HepG2 (cell line): ENCODE data around the gene CCNJL. TPM values are rescaled to one million over a fixed set of nuclear protein-coding genes. Genes with fewer than 3 reads are reported as not detected.

Experiments
- ATAC-seq: fragments of 200-7000 bp; cut with Tn5 transposase; 3 replicates; pipeline ENCODE4 v1.9.1; 2020; ENCODE audit warnings: mild to moderate bottlenecking, moderate library complexity
- BruUV-seq: library from RNA; stranded (reverse); fragments of 400-500 nt; replicated peaks from 2 replicates; lab custom pipeline; 2021; lab: Mats Ljungman, UMichigan
- CTCF ChIA-PET: fragments of 300-600 bp; formaldehyde crosslinking; extraction: SDS; loops from one replicate; lab custom pipeline; 2021; ENCODE audit warnings: low total read pairs, inconsistent platforms, low intra/inter-chr PET ratio; lab: Yijun Ruan, JAX
- POLR2A ChIA-PET: fragments of 350-600 bp; sonication (Branson Sonifier 250); formaldehyde crosslinking; loops from one replicate; lab custom pipeline; 2020; ENCODE audit warnings: antibody characterized with exemption, inconsistent platforms; lab: Yijun Ruan, JAX
- DNase-seq: peaks from one replicate; pipeline ENCODE4 v3.0.0-alpha.2; 2015; ENCODE audit warnings: low spot score
- FAIRE-seq: peaks from 3 replicates; lab custom pipeline; 2011; peaks lifted over from hg19 to GRCh38; lab: Jason Lieb, UNC
- H2AFZ ChIP-seq: one replicate; pipeline ENCODE4 v1.6.1; 2011; ENCODE audit warnings: low read length, inconsistent platforms
- H3K27ac ChIP-seq: fragments of 300-600 bp; 3 replicates; pipeline ENCODE4 v1.8.0; 2011; ENCODE audit warnings: mixed run types, mild to moderate bottlenecking, mixed read lengths, low read length, inconsistent platforms; ENCODE audit not compliant: insufficient read depth; ENCODE audit errors: extremely low read length
- H3K27me3 ChIP-seq, 2 experiments: fragments of 200-600 bp in 1 of 2; 2 replicates in 1 of 2; 3 replicates in 1 of 2; pipeline versions ENCODE4 v1.6.0 to v1.8.0; 2011; ENCODE audit warnings: low read length in 2 of 2, mild to moderate bottlenecking in 2 of 2, moderate library complexity in 2 of 2, inconsistent platforms in 1 of 2; ENCODE audit not compliant: insufficient read depth in 2 of 2, control insufficient read depth in 1 of 2
- H3K36me3 ChIP-seq, 2 experiments: fragments of 200-600 bp in 1 of 2; replicated peaks in 1 of 2; 2 replicates in 1 of 2; 3 replicates in 1 of 2; pipeline versions ENCODE4 v1.5.1 to v1.8.0; 2011; ENCODE audit warnings: low read length in 2 of 2, inconsistent platforms in 1 of 2; ENCODE audit not compliant: insufficient read depth in 2 of 2, control insufficient read depth in 1 of 2
- H3K4me1 ChIP-seq: 2 replicates; pipeline ENCODE4 v1.5.1; 2012; ENCODE audit warnings: low read length, inconsistent platforms; ENCODE audit not compliant: insufficient read depth
- H3K4me2 ChIP-seq: 2 replicates; pipeline ENCODE4 v1.6.0; 2011; ENCODE audit warnings: low read depth, low read length, inconsistent platforms
- H3K4me3 ChIP-seq, 3 experiments: fragments of 200-600 bp in 1 of 3; sonication (generic), shearing (Covaris generic) in 1 of 3; replicated peaks in 1 of 3; 2 replicates each; pipeline ENCODE4 v1.5.1; 2011 to 2016; ENCODE audit warnings: low read length in 3 of 3, inconsistent platforms in 2 of 3, low read depth in 2 of 3, mild to moderate bottlenecking in 2 of 3, control low read depth in 1 of 3, mixed read lengths in 1 of 3; ENCODE audit not compliant: insufficient read depth in 1 of 3
- H3K79me2 ChIP-seq: one replicate; pipeline ENCODE4 v1.6.1; 2011; ENCODE audit warnings: low read length, inconsistent platforms; ENCODE audit not compliant: insufficient read depth
- H3K9ac ChIP-seq: 2 replicates; pipeline ENCODE4 v1.6.0; 2011; ENCODE audit warnings: mild to moderate bottlenecking, low read depth, low read length, inconsistent platforms; ENCODE audit not compliant: insufficient read depth
- H3K9me3 ChIP-seq: 2 replicates; pipeline ENCODE4 v1.5.1; 2012; ENCODE audit warnings: mild to moderate bottlenecking, low read length
- H4K20me1 ChIP-seq: 2 replicates; pipeline ENCODE4 v1.6.0; 2011; ENCODE audit warnings: inconsistent platforms, mild to moderate bottlenecking, low read length, moderate library complexity; ENCODE audit not compliant: insufficient read depth
- ASH2L ChIP-seq: fragments of 300-600, 200-600 bp; sonication (generic); IDR thresholded peaks from 2 replicates; pipeline ENCODE4 v1.7.0; 2017; ENCODE audit warnings: low read depth, mild to moderate bottlenecking, moderate library complexity, mixed read lengths, low read length; ENCODE audit not compliant: insufficient read length
- FOXM1 ChIP-seq: sonication (generic); formaldehyde crosslinking; IDR thresholded peaks from 2 replicates; pipeline ENCODE4 v1.5.0; 2020; ENCODE audit warnings: missing genetic modification reagents
- GATAD1 ChIP-seq: IDR thresholded peaks from 2 replicates; pipeline ENCODE4 v1.6.1; 2016; ENCODE audit warnings: missing genetic modification reagents, missing compliant biosample characterization
- HDAC6 ChIP-seq: fragments of 200-600 bp; sonication (generic); IDR thresholded peaks from 2 replicates; pipeline ENCODE4 v1.7.0; 2017; ENCODE audit warnings: mild to moderate bottlenecking, antibody characterized with exemption, low read length, low read depth
- NKX3-1 ChIP-seq: sonication (generic); formaldehyde crosslinking; IDR thresholded peaks from 2 replicates; pipeline ENCODE4 v1.5.0; 2020; ENCODE audit warnings: missing genetic modification reagents
- ZFP1 ChIP-seq: IDR thresholded peaks from 2 replicates; pipeline ENCODE4 v1.6.1; 2016
- ZNF136 ChIP-seq: sonication (generic); formaldehyde crosslinking; IDR thresholded peaks from 2 replicates; pipeline ENCODE4 v1.8.1; 2022; ENCODE audit warnings: low read depth, mild to moderate bottlenecking, moderate library complexity, missing genetic modification reagents
- ZNF446 ChIP-seq: sonication (generic); formaldehyde crosslinking; IDR thresholded peaks from 2 replicates; pipeline ENCODE4 v1.5.0; 2020; ENCODE audit warnings: mild to moderate bottlenecking, missing genetic modification reagents
- ZNF577 ChIP-seq: sonication (generic); formaldehyde crosslinking; IDR thresholded peaks from 2 replicates; pipeline ENCODE4 v1.4.0; 2020; ENCODE audit warnings: mild to moderate bottlenecking, low read depth, missing genetic modification reagents, borderline replicate concordance
- ZNF768 ChIP-seq: sonication (generic); formaldehyde crosslinking; IDR thresholded peaks from 2 replicates; pipeline ENCODE4 v1.4.0; 2020; ENCODE audit warnings: missing genetic modification reagents
- ZNF839 ChIP-seq: sonication (generic); formaldehyde crosslinking; IDR thresholded peaks from 2 replicates; pipeline ENCODE4 v1.4.0; 2020; ENCODE audit warnings: missing genetic modification reagents, mild to moderate bottlenecking, borderline replicate concordance
- ZNF879 ChIP-seq: sonication (generic); formaldehyde crosslinking; IDR thresholded peaks from 2 replicates; pipeline ENCODE4 v1.8.1; 2023; ENCODE audit warnings: missing genetic modification reagents
- ZSCAN20 ChIP-seq: sonication (generic); formaldehyde crosslinking; IDR thresholded peaks from 2 replicates; pipeline ENCODE4 v1.4.0; 2020; ENCODE audit warnings: missing genetic modification reagents, mild to moderate bottlenecking, borderline replicate concordance
- WGBS: methylation state at CpG from one replicate; pipeline ENCODE4 v1.1.6; 2017; ENCODE audit warnings: low lambda C conversion rate; 5-methylcytosine and 5-hydroxymethylcytosine counted together
- in situ Hi-C: cut with HindIII; loops from 2 replicates; pipeline ENCODE4 v1.10.0; 2017; ENCODE audit warnings: low pct_unique_long_range_greater_than_20kb; ENCODE audit not compliant: extremely low pct_ligation_motif_present
- intact Hi-C: fragments of 100-400 bp; cut with micrococcal nuclease; formaldehyde crosslinking; loops from one replicate; pipeline ENCODE4 v1.10.0; 2022; ENCODE audit not compliant: unreplicated experiment
- polyA plus RNA-seq, 8 experiments: library from polyadenylated mRNA; depleted of rRNA in 3 of 8; stranded (reverse) in 7 of 8; unstranded in 1 of 8; fragments of >200 nt; fragmentation: Illumina TruSeq in 4 of 8; extraction: Trizol in 4 of 8; gene quantifications; 2 replicates each; pipeline versions ENCODE4 v1.2.1 to v1.2.3, GENCODE V29; 2011 to 2016; ENCODE audit warnings: low read depth in 4 of 8, missing spikeins in 1 of 8, mixed read lengths in 1 of 8; ENCODE audit not compliant: insufficient read depth in 1 of 8
- total RNA-seq, 5 experiments: library from RNA; depleted of rRNA; stranded (reverse); fragments of >200 nt; fragmentation: Illumina TruSeq; extraction: Trizol; gene quantifications; 2 replicates each; pipeline ENCODE4 v1.2.3, GENCODE V29; 2016; ENCODE audit warnings: low read depth in 1 of 5
- TF ChIP-seq, protein P1 (sequence below): sonication (generic); formaldehyde crosslinking; IDR thresholded peaks from 2 replicates; pipeline ENCODE4 v1.9.0; 2021; ENCODE audit warnings: mild to moderate bottlenecking, missing genetic modification reagents
- TF ChIP-seq, protein P2 (sequence below): sonication (generic); formaldehyde crosslinking; IDR thresholded peaks from 2 replicates; pipeline ENCODE4 v1.5.0; 2020; ENCODE audit warnings: missing genetic modification reagents, mild to moderate bottlenecking, borderline replicate concordance
- TF ChIP-seq, protein P3 (sequence below): sonication (generic); formaldehyde crosslinking; conservative IDR thresholded peaks from 2 replicates; pipeline ENCODE4 v1.8.0; 2022; ENCODE audit warnings: missing genetic modification reagents

CCNJL gene
- total and polyA plus RNA-seq, 2 of the 13 experiments (the other 11 are each of a cell fraction or from before 2014, with no cell fraction given) = 1.6 to 4.4 TPM

DNA sequence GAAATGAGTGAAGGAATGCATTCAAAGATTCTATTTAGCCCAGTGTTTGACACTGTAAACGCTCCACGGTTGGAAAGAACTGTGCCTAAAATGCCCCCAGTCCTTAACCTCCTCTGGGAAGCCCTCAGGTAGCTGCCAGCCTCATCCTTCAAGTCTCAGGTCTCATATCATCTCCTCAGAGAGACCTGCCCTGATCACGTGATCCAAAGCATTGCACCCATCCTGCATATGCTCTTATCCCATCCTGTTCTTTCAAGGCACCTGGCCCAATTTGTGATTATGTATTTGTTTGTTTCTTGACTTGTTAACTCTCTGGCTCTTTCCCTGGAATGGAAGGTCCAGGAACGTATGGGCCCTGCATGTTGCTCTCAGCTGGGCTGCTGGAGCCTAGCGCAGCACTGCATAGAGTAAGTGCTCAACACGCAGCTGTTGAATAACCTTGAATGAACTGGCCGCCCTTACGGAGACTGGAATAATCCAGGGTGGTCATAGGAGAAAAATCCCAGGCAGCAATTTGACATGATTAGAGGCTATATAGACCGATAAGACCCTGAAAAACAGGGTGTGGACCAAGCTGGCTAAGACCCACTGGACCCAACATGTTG lies 49.4 kb upstream of the CCNJL start (continued):
- TF ChIP-seq, protein P1, sequence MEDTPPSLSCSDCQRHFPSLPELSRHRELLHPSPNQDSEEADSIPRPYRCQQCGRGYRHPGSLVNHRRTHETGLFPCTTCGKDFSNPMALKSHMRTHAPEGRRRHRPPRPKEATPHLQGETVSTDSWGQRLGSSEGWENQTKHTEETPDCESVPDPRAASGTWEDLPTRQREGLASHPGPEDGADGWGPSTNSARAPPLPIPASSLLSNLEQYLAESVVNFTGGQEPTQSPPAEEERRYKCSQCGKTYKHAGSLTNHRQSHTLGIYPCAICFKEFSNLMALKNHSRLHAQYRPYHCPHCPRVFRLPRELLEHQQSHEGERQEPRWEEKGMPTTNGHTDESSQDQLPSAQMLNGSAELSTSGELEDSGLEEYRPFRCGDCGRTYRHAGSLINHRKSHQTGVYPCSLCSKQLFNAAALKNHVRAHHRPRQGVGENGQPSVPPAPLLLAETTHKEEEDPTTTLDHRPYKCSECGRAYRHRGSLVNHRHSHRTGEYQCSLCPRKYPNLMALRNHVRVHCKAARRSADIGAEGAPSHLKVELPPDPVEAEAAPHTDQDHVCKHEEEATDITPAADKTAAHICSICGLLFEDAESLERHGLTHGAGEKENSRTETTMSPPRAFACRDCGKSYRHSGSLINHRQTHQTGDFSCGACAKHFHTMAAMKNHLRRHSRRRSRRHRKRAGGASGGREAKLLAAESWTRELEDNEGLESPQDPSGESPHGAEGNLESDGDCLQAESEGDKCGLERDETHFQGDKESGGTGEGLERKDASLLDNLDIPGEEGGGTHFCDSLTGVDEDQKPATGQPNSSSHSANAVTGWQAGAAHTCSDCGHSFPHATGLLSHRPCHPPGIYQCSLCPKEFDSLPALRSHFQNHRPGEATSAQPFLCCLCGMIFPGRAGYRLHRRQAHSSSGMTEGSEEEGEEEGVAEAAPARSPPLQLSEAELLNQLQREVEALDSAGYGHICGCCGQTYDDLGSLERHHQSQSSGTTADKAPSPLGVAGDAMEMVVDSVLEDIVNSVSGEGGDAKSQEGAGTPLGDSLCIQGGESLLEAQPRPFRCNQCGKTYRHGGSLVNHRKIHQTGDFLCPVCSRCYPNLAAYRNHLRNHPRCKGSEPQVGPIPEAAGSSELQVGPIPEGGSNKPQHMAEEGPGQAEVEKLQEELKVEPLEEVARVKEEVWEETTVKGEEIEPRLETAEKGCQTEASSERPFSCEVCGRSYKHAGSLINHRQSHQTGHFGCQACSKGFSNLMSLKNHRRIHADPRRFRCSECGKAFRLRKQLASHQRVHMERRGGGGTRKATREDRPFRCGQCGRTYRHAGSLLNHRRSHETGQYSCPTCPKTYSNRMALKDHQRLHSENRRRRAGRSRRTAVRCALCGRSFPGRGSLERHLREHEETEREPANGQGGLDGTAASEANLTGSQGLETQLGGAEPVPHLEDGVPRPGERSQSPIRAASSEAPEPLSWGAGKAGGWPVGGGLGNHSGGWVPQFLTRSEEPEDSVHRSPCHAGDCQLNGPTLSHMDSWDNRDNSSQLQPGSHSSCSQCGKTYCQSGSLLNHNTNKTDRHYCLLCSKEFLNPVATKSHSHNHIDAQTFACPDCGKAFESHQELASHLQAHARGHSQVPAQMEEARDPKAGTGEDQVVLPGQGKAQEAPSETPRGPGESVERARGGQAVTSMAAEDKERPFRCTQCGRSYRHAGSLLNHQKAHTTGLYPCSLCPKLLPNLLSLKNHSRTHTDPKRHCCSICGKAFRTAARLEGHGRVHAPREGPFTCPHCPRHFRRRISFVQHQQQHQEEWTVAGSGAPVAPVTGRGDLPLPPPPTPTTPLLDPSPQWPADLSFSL (CRISPR knock-in tag) = no peak
- TF ChIP-seq ZNF839 (CRISPR knock-in tag) = no peak

DNA sequence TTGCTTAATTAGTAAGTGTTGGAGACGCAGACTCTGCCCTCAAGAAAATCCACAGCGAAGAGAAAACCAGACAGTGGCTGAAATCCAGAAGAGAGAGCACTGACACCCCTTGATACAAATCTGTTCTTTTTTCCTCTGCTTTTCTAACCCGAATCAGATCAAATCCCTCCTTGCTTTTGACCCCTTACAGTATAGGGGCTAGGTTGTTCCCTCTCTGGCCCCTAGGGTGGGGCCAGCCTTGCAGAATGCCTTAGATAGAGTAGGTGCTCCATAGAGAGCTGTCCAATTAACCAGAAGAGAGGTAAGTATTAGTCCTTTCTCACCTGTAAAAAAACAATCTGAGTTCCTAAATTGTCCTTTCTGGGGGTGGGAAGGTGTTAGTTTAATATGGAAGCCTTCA lies 47.9 kb upstream of the CCNJL start:
- no peak overlapping the region for H3K9ac ChIP-seq
- intact Hi-C loops (no loop called here), in situ Hi-C loops (no loop called here)
- no peak overlapping the region for H3K27ac ChIP-seq
- no peak overlapping the region for H3K4me2 ChIP-seq
- no peaks in the 10 kb centered on the region for H4K20me1 ChIP-seq
- ChIA-PET CTCF (no interaction called here), POLR2A (no interaction called here)
- BruUV-seq = no TSS peak
- FAIRE-seq (no peak), DNase-seq (no peak), ATAC-seq (peak; percentile 56; the same call in 1 of the 3 replicates)
- H2AFZ ChIP-seq = no peak overlapping the region
- no peaks in the 10 kb centered on the region for H3K79me2 ChIP-seq
- H3K4me3 ChIP-seq = no peak overlapping the region
- H3K9me3 ChIP-seq = no peaks in the 10 kb centered on the region
- no peaks in the 10 kb centered on the region for H3K4me1 ChIP-seq
- H3K27me3 ChIP-seq = peaks cover 0 to 3% of the 10 kb centered on the region in 2 experiments; a peak in 3 of 5 replicates
- WGBS = 42% methylated on average over 3 of the region's 3 CpGs
- H3K36me3 ChIP-seq = no peaks in the 10 kb centered on the region
- TF ChIP-seq ZSCAN20 (CRISPR knock-in tag) = no peak
- TF ChIP-seq FOXM1 = no peak
- no peak for TF ChIP-seq ZNF768
- TF ChIP-seq ZNF577 = no peak
- no peak for TF ChIP-seq ZNF446 (CRISPR knock-in tag)
- TF ChIP-seq, protein P2, sequence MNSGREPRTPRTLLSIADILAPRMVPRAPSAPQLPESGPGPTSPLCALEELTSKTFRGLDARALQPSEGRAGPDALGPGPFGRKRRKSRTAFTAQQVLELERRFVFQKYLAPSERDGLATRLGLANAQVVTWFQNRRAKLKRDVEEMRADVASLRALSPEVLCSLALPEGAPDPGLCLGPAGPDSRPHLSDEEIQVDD (CRISPR knock-in tag) = no peak
- no peak for TF ChIP-seq ASH2L
- TF ChIP-seq GATAD1 = no peak
- TF ChIP-seq ZFP1 (CRISPR knock-in tag) = no peak
- TF ChIP-seq, protein P3, sequence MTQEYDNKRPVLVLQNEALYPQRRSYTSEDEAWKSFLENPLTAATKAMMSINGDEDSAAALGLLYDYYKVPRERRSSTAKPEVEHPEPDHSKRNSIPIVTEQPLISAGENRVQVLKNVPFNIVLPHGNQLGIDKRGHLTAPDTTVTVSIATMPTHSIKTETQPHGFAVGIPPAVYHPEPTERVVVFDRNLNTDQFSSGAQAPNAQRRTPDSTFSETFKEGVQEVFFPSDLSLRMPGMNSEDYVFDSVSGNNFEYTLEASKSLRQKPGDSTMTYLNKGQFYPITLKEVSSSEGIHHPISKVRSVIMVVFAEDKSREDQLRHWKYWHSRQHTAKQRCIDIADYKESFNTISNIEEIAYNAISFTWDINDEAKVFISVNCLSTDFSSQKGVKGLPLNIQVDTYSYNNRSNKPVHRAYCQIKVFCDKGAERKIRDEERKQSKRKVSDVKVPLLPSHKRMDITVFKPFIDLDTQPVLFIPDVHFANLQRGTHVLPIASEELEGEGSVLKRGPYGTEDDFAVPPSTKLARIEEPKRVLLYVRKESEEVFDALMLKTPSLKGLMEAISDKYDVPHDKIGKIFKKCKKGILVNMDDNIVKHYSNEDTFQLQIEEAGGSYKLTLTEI (CRISPR knock-in tag) = no peak
- no peak for TF ChIP-seq ZNF879 (CRISPR knock-in tag)
- no peak for TF ChIP-seq NKX3-1 (CRISPR knock-in tag)
- TF ChIP-seq HDAC6 = no peak
- TF ChIP-seq ZNF136 (CRISPR knock-in tag) = no peak
